ENCODE data around the gene GSK3B.
A peak's percentile ranks its signal among the peaks of the same experiment; 100 is the strongest.

GSK3B gene

GRCh38 chr3:119918992-119919933, 175.0 kb downstream of the GSK3B start:
- DNase-seq (ENCODE audit: low read depth in 2 of 2) = peak; percentile 5 to 23
- no peak overlapping the region for H3K4me3 ChIP-seq (replicated peaks in 1 of 2; ENCODE audit: low read depth in 2 of 2, low read length in 2 of 2)
- TF ChIP-seq CTCF (IDR thresholded peaks at IDR 0.05; ENCODE audit: low read depth, low read length) = peak; percentile 19

- no peak overlapping the region for H3K4me3 ChIP-seq (replicated peaks in 1 of 2; ENCODE audit: low read depth in 2 of 2, low read length in 2 of 2)
- DNase-seq (ENCODE audit: low read depth in 2 of 2) = peak in 1 of 2 donors; percentile 19
- TF ChIP-seq CTCF (IDR thresholded peaks at IDR 0.05; ENCODE audit: low read depth, low read length) = no peak
Measured at GRCh38 chr3:119913021-119913420, 181.2 kb downstream of the GSK3B start.

GRCh38 chr3:119912220-119912619, 182.0 kb downstream of the GSK3B start:
- DNase-seq (ENCODE audit: low read depth in 2 of 2) = peak in 1 of 2 donors; percentile 7
- no peak for TF ChIP-seq CTCF (IDR thresholded peaks at IDR 0.05; ENCODE audit: low read depth, low read length)
- no peak overlapping the region for H3K4me3 ChIP-seq (replicated peaks in 1 of 2; ENCODE audit: low read depth in 2 of 2, low read length in 2 of 2)

GRCh38 chr3:119911748-119912147, 182.5 kb downstream of the GSK3B start:
- no peak for TF ChIP-seq CTCF (IDR thresholded peaks at IDR 0.05; ENCODE audit: low read depth, low read length)
- H3K4me3 ChIP-seq (replicated peaks in 1 of 2; ENCODE audit: low read depth in 2 of 2, low read length in 2 of 2) = no peak overlapping the region
- DNase-seq (ENCODE audit: low read depth in 2 of 2) = no peak

- no peak for DNase-seq (ENCODE audit: low read depth in 2 of 2)
Measured at GRCh38 chr3:119902061-119902460, 192.2 kb downstream of the GSK3B start.

GRCh38 chr3:119901148-119901547, 193.1 kb downstream of the GSK3B start:
- no peak for TF ChIP-seq CTCF (IDR thresholded peaks at IDR 0.05; ENCODE audit: low read depth, low read length)
- DNase-seq (ENCODE audit: low read depth in 2 of 2) = no peak
- no peak overlapping the region for H3K4me3 ChIP-seq (replicated peaks in 1 of 2; ENCODE audit: low read depth in 2 of 2, low read length in 2 of 2)

More at GRCh38 chr3:119902061-119902460, 192.2 kb downstream of the GSK3B start:
- no peak for TF ChIP-seq CTCF (IDR thresholded peaks at IDR 0.05; ENCODE audit: low read depth, low read length)
- no peak overlapping the region for H3K4me3 ChIP-seq (replicated peaks in 1 of 2; ENCODE audit: low read depth in 2 of 2, low read length in 2 of 2)

All from cardiac fibroblast (primary cell).